Karpas-422 (cell line): ENCODE data around the gene CABLES1. TPM values are rescaled to one million over a fixed set of nuclear protein-coding genes. Genes with fewer than 3 reads are reported as not detected.

Source experiments
- DNase-seq: peaks from one replicate; pipeline ENCODE4 v3.0.0-alpha.2; 2015
- H2AFZ ChIP-seq: fragments of 200-600 bp; sonication (generic); 2 replicates; pipeline ENCODE4 v1.6.1; 2014; ENCODE audit warnings: antibody characterized with exemption, low read length, mixed read lengths
- H3K27ac ChIP-seq: fragments of 200-600 bp; sonication (generic); 2 replicates; pipeline ENCODE4 v1.5.1; 2014; ENCODE audit warnings: mild to moderate bottlenecking, low read length, moderate library complexity
- H3K27me3 ChIP-seq: fragments of 200-600 bp; sonication (generic); 2 replicates; pipeline ENCODE4 v1.6.1; 2014; ENCODE audit warnings: low read length, mixed read lengths
- H3K36me3 ChIP-seq: fragments of 200-600 bp; sonication (generic); 2 replicates; pipeline ENCODE4 v1.6.1; 2014; ENCODE audit warnings: low read length, mixed read lengths; ENCODE audit not compliant: insufficient read depth
- H3K4me1 ChIP-seq: fragments of 200-600 bp; sonication (generic); 2 replicates; pipeline ENCODE4 v1.6.1; 2014; ENCODE audit warnings: mild to moderate bottlenecking, low read length, mixed read lengths
- H3K4me2 ChIP-seq: fragments of 200-600 bp; sonication (generic); 2 replicates; pipeline ENCODE4 v1.6.1; 2014; ENCODE audit warnings: low read length, low read depth, mild to moderate bottlenecking; ENCODE audit not compliant: poor library complexity, severe bottlenecking
- H3K4me3 ChIP-seq: fragments of 200-600 bp; sonication (generic); 2 replicates; pipeline ENCODE4 v1.5.1; 2014; ENCODE audit warnings: mild to moderate bottlenecking, antibody characterized with exemption, low read length, mixed read lengths
- H3K79me2 ChIP-seq: fragments of 200-600 bp; sonication (generic); 2 replicates; pipeline ENCODE4 v1.6.1; 2014; ENCODE audit warnings: mild to moderate bottlenecking, low read length, mixed read lengths
- H3K9ac ChIP-seq: fragments of 200-600 bp; sonication (generic); 2 replicates; pipeline ENCODE4 v1.6.0; 2014; ENCODE audit warnings: low read length
- H3K9me2 ChIP-seq: fragments of 200-600 bp; sonication (generic), shearing (Covaris generic); replicated peaks from 2 replicates; pipeline ENCODE4 v1.6.0; 2014; ENCODE audit warnings: mild to moderate bottlenecking, low read length, moderate library complexity; ENCODE audit not compliant: insufficient read depth
- H3K9me3 ChIP-seq: fragments of 300-700, 200-600 bp; sonication (generic); 2 replicates; pipeline ENCODE4 v1.6.1; 2014; ENCODE audit warnings: low read length, mixed read lengths
- H4K20me1 ChIP-seq: fragments of 200-600 bp; sonication (generic); 2 replicates; pipeline ENCODE4 v1.6.1; 2014; ENCODE audit warnings: mild to moderate bottlenecking, antibody characterized with exemption, low read length, low read depth; ENCODE audit not compliant: insufficient read depth
- total RNA-seq: library from RNA; depleted of rRNA; stranded (reverse); fragments of >200 nt; shearing (Covaris generic); gene quantifications from 2 replicates; pipeline ENCODE4 v1.2.3, GENCODE V29; 2014; ENCODE audit warnings: low replicate concordance

CABLES1 gene
- total RNA-seq, 1 experiment from 2014 or later: not detected

GRCh38 chr18:23234619-23235018, 99.3 kb downstream of the CABLES1 start:
- Histone ChIP-seq H3K9ac (no peak overlapping the region), H3K27me3 (no peaks in the 10 kb centered on the region), H2AFZ (no peak overlapping the region), H4K20me1 (no peaks in the 10 kb centered on the region), H3K79me2 (no peaks in the 10 kb centered on the region), H3K27ac (no peak overlapping the region), H3K9me3 (no peaks in the 10 kb centered on the region), H3K36me3 (no peaks in the 10 kb centered on the region), H3K4me3 (no peak overlapping the region), H3K9me2 (no peaks in the 10 kb centered on the region), H3K4me1 (peaks cover 75% of the 10 kb centered on the region), H3K4me2 (no peak overlapping the region)
- DNase-seq: no peak

DNA sequence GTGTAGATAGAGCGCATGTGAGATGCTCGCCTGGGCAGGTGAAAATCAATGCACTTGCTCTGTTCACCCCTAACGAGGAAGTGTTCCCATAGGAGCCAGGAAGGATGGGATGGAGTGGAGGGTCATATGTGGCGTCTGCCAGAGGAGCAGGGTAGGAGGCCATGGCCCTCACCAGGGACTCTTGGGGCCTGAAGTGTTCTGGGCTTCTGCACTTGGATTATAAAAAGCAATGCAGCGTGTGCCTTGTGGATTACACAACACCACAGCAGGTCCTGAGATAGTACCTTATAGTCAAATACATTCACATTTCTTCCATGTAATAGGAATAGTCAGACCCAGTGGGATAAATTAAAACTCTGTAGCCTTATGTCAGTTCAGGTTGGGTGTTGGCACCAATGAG, 100.1 kb downstream of the CABLES1 start:
- no peaks in the 10 kb centered on the region for H3K27me3 ChIP-seq
- no peak for DNase-seq
- H3K4me1 ChIP-seq: peaks cover 71% of the 10 kb centered on the region
- H3K4me2 ChIP-seq: no peak overlapping the region
- no peak overlapping the region for H2AFZ ChIP-seq
- no peaks in the 10 kb centered on the region for H3K79me2 ChIP-seq
- no peaks in the 10 kb centered on the region for H3K36me3 ChIP-seq
- no peak overlapping the region for H3K4me3 ChIP-seq
- no peak overlapping the region for H3K27ac ChIP-seq
- H3K9ac ChIP-seq: no peak overlapping the region
- no peaks in the 10 kb centered on the region for H3K9me3 ChIP-seq
- no peaks in the 10 kb centered on the region for H4K20me1 ChIP-seq
- no peaks in the 10 kb centered on the region for H3K9me2 ChIP-seq

DNA sequence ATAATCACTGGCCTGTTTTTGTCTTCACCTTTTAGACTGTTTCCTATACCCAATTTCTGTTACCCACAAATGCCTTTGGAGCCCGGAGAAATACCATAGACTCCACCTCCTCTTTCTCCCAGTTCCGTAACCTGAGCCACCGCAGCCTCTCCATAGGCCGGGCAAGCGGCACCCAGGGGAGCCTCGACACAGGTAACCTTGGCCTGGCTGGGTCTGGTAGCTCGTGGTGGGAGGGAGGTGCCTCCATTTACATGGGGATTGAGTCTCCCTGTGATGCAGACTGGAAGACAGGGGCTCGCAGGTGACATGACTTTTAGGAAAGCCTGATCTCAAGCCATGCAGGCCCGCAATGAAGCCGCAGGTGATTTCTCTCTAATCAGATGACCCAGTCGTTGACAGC, 100.6 kb downstream of the CABLES1 start:
- Histone ChIP-seq H3K4me1 (peaks cover 69% of the 10 kb centered on the region), H3K4me3 (no peak overlapping the region), H4K20me1 (no peaks in the 10 kb centered on the region), H3K36me3 (no peaks in the 10 kb centered on the region), H3K27me3 (no peaks in the 10 kb centered on the region), H3K9ac (no peak overlapping the region), H3K27ac (no peak overlapping the region), H3K4me2 (no peak overlapping the region), H3K79me2 (no peaks in the 10 kb centered on the region), H3K9me2 (no peaks in the 10 kb centered on the region), H3K9me3 (no peaks in the 10 kb centered on the region), H2AFZ (no peak overlapping the region)
- no peak for DNase-seq

- H3K27me3 ChIP-seq: no peaks in the 10 kb centered on the region
- H3K27ac ChIP-seq: peak overlapping the region; percentile 6; the same call in 1 of the 2 replicates
- H3K4me2 ChIP-seq: peak overlapping the region; percentile 50
- peak overlapping the region; percentile 47 for H3K9ac ChIP-seq
- no peaks in the 10 kb centered on the region for H3K9me2 ChIP-seq
- H2AFZ ChIP-seq: no peak overlapping the region
- peak overlapping the region; percentile 31; the same call in 1 of the 2 replicates for H3K4me3 ChIP-seq
- no peaks in the 10 kb centered on the region for H3K36me3 ChIP-seq
- peaks cover 66% of the 10 kb centered on the region for H3K4me1 ChIP-seq
- DNase-seq: no peak
- H3K79me2 ChIP-seq: no peaks in the 10 kb centered on the region
- no peaks in the 10 kb centered on the region for H4K20me1 ChIP-seq
- no peaks in the 10 kb centered on the region for H3K9me3 ChIP-seq
Measured at GRCh38 chr18:23236876-23237468, 101.7 kb downstream of the CABLES1 start.

DNA sequence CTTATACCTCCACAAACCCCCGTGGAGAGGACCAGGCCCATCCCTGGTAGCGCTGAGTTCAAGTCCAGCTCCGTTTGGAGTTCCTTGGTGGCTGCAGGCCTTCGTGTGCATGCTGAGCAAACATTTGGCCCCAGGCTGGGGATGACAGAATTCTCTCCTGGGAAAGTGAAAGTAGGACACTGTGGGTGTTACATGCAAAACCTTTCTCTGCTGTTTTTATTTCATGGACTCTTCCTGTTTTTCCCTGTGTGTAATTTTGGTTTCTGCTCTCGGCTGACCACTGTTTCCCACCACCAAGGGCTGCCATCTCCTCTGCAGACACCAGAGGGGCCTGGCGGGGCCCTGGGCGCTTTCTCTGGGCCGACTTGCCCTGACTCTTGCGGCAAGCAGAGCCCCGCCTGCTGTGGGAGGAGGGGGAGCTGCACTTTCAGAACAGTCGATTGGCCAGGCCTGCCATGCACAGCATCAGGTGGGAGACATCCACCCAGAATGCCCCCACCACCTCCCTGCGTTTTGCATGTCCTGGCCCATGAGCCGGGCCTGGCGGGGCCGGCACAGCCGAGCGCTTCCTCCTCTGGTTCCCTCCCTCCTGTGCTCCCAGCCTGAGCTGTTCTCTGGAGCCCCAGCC, 102.4 kb downstream of the CABLES1 start:
- H4K20me1 ChIP-seq: no peaks in the 10 kb centered on the region
- H3K4me1 ChIP-seq: peaks cover 66% of the 10 kb centered on the region
- DNase-seq: peak; percentile 69
- H3K9me2 ChIP-seq: no peaks in the 10 kb centered on the region
- peak overlapping the region; percentile 47 for H3K9ac ChIP-seq
- H3K4me3 ChIP-seq: peak overlapping the region; percentile 31; the same call in 1 of the 2 replicates
- no peaks in the 10 kb centered on the region for H3K79me2 ChIP-seq
- peak overlapping the region; percentile 50 for H3K4me2 ChIP-seq
- H3K36me3 ChIP-seq: no peaks in the 10 kb centered on the region
- H3K27ac ChIP-seq: peak overlapping the region; percentile 15
- no peaks in the 10 kb centered on the region for H3K9me3 ChIP-seq
- H3K27me3 ChIP-seq: no peaks in the 10 kb centered on the region
- H2AFZ ChIP-seq: peak overlapping the region; percentile 16; the same call in 1 of the 2 replicates

GRCh38 chr18:23238152-23238531, 102.9 kb downstream of the CABLES1 start:
- H4K20me1 ChIP-seq: no peaks in the 10 kb centered on the region
- no peaks in the 10 kb centered on the region for H3K9me2 ChIP-seq
- peak overlapping the region; percentile 31; the same call in 1 of the 2 replicates for H3K4me3 ChIP-seq
- peak overlapping the region; percentile 50 for H3K4me2 ChIP-seq
- H3K9ac ChIP-seq: peak overlapping the region; percentile 47
- H3K9me3 ChIP-seq: no peaks in the 10 kb centered on the region
- no peaks in the 10 kb centered on the region for H3K36me3 ChIP-seq
- peaks cover 66% of the 10 kb centered on the region for H3K4me1 ChIP-seq
- peak overlapping the region; percentile 15; the same call in 1 of the 2 replicates for H3K27ac ChIP-seq
- no peak overlapping the region; the same call in 1 of the 2 replicates for H2AFZ ChIP-seq
- no peak for DNase-seq
- no peaks in the 10 kb centered on the region for H3K79me2 ChIP-seq
- H3K27me3 ChIP-seq: no peaks in the 10 kb centered on the region

DNA sequence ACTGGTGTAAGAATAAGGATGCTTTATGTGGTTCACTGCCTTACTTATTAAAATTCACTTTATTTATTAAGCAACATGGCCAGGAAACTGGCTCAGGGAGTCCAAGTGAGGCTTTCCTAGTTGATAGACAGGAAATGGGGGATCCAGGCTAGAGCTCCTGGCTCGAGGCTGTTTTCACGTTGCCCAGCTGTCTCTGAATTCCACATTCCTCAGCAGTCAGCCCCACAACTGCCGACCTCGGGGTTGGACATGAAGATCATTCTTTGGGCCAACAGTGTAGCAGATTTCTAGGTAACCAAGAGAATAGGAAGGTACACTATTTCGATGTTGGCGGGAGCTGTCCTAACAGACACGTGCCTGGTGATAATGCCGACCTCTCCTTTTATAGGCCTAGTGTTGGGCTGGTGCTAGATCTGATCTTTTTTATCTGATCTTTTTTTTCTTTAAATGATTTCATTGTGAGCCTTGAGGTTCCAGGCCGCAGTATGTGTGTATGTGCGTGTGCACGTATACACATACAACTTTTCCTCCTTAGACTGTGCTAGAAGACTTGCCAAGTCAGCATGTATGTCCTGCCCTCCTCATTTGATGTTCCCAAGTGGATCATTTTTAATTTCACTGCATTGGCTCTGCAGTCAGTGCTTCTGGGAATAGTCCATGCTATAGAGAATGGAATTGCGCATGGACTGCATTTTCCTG, 103.5 kb downstream of the CABLES1 start:
- no peak for DNase-seq
- Histone ChIP-seq H3K9ac (0 out of 2 replicates have a peak overlapping the region, but pooled peaks have one; percentile 47), H3K4me2 (no peak overlapping the region), H3K9me3 (no peaks in the 10 kb centered on the region), H3K4me3 (no peak overlapping the region), H3K36me3 (no peaks in the 10 kb centered on the region), H3K79me2 (no peaks in the 10 kb centered on the region), H4K20me1 (no peaks in the 10 kb centered on the region), H3K9me2 (no peaks in the 10 kb centered on the region), H3K4me1 (peaks cover 68% of the 10 kb centered on the region), H3K27me3 (no peaks in the 10 kb centered on the region), H2AFZ (no peak overlapping the region), H3K27ac (0 out of 2 replicates have a peak overlapping the region, but pooled peaks have one; percentile 15)

DNA sequence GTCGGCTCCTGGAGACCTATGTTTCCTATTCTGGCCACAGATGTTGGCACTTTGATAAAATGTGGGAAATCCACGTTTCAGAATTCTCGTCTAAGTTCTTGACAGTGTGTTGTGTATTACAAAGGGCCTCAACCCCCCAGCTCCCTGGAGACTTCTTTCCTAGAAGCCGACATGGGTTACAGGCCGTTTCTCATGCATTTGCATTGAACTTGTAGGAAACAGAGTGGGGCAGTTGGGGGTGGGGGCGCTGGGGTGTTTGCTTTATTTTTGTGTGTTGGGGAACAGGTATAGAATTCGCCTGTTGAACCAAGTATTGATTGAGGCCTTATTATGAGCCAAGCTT, 104.0 kb downstream of the CABLES1 start:
- H3K4me1 ChIP-seq: peaks cover 68% of the 10 kb centered on the region
- no peak overlapping the region for H3K4me3 ChIP-seq
- no peak for DNase-seq
- no peaks in the 10 kb centered on the region for H3K9me3 ChIP-seq
- no peak overlapping the region for H3K9ac ChIP-seq
- H3K4me2 ChIP-seq: no peak overlapping the region
- no peak overlapping the region for H2AFZ ChIP-seq
- no peaks in the 10 kb centered on the region for H3K9me2 ChIP-seq
- no peaks in the 10 kb centered on the region for H3K27me3 ChIP-seq
- no peaks in the 10 kb centered on the region for H4K20me1 ChIP-seq
- no peaks in the 10 kb centered on the region for H3K79me2 ChIP-seq
- no peak overlapping the region for H3K27ac ChIP-seq
- no peaks in the 10 kb centered on the region for H3K36me3 ChIP-seq
